Nasal cavity respiratory epithelium epithelial cell of viscerocranial mucosa (primary cell): ENCODE results near the gene EPS8. TPM values are rescaled to one million over a fixed set of nuclear protein-coding genes. Genes with fewer than 3 reads are reported as not detected.

Source experiments
- total RNA-seq: library from RNA; depleted of rRNA; stranded (reverse); fragments of >200 nt; gene quantifications from 2 replicates; pipeline ENCODE4 v1.2.3, GENCODE V29; 2014

Gene EPS8
- total RNA-seq = 16.1 and 16.7 TPM in 2 replicates

GRCh38 chr12:15789220-15790171 lies at the start of gene EPS8:
Gene EPS8 (minus strand): TSS chr12:15789388. CDS start chr12:15682951, 106,437 bp downstream.

Other genes starting within 250 kb of the EPS8 start
- 107 and 110 TPM in 2 replicates for gene STRAP, start 93.0 kb upstream of the EPS8 start, total RNA-seq
- 49.1 and 56.7 TPM in 2 replicates for gene DERA, start 121.9 kb upstream of the EPS8 start, total RNA-seq